GM12892 (cell line): Measurements from ENCODE around the gene WWOX.

ENCODE experiments used
- POLR2A ChIP-seq: IDR thresholded peaks from 2 replicates; pipeline ENCODE4 v1.6.1; 2011; ENCODE audit warnings: low read depth, low read length, control low read depth
- POLR2AphosphoS5 ChIP-seq: IDR thresholded peaks from 2 replicates; pipeline ENCODE4 v1.6.1; 2011; ENCODE audit warnings: low read depth, low read length, control low read depth
- TAF1 ChIP-seq: IDR thresholded peaks from 2 replicates; pipeline ENCODE4 v1.6.1; 2011; ENCODE audit warnings: low read depth, mild to moderate bottlenecking, control low read depth, low read length, borderline replicate concordance

DNA sequence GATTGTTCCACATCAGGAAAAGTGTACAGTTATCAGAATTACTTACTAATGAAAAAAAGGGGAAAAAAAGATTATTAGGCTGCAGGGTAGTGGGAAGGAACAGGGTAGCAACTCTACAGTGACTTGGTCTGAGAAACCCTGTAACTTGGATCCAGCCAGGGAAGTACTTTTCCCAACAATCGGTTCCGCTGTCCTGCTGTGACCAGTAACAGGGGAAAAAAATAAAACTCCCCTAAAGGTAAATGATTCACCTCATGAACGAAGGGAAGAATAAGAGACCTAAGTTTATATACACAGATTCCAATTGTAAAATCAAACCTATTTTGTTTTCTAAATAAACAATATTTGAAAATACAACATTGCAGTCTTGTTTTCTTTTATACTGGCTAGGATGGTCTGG lies 189.9 kb downstream of the WWOX start:
- TF ChIP-seq POLR2A (no peak), POLR2AphosphoS5 (no peak), TAF1 (no peak)
